Measurements from ENCODE around the gene CEP104. TPM values are rescaled to one million over a fixed set of nuclear protein-coding genes. Genes with fewer than 3 reads are reported as not detected.

CEP104 gene
- total and polyA plus RNA-seq, 9 of the 15 experiments (the other 6 are each of a cell fraction or from before 2014, with no cell fraction given) = 11.2 to 63.4 (median 42.6) TPM

DNA sequence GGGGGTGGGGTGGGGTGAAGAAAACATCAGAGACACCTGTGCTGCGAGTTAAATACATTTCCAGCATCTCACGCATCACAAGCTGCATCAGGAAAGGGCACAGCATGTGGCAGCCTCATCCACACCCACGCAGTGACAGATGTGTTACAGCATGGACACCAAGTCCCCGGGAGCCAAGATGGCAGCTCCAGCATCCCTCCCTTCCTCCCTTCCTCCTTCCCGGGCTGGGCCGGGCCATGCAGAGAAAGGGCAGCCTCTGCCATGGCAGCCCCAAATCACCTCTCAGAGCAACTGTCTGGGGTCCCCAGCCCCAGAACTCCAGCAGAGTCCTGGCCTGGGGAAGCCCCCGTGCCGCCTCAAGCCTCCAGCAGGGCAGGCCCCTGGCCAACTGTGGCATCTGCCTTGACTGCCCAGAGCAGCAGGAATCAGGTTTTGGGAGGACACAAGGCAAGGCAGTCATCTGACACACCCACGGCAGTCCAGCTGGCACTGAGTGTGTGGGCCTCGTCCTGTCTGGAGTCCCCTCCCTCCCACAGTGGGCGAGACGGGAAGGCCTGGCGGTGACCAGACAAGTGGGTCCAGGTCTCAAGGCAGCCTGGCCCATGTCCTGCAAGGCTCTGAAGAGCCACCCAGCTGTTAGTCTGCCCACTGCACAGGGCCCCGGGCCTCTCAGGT is 78.3 kb downstream of the CEP104 start (continued):
- TF ChIP-seq, protein P1, sequence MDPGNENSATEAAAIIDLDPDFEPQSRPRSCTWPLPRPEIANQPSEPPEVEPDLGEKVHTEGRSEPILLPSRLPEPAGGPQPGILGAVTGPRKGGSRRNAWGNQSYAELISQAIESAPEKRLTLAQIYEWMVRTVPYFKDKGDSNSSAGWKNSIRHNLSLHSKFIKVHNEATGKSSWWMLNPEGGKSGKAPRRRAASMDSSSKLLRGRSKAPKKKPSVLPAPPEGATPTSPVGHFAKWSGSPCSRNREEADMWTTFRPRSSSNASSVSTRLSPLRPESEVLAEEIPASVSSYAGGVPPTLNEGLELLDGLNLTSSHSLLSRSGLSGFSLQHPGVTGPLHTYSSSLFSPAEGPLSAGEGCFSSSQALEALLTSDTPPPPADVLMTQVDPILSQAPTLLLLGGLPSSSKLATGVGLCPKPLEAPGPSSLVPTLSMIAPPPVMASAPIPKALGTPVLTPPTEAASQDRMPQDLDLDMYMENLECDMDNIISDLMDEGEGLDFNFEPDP (CRISPR knock-in tag; IDR thresholded peaks at IDR 0.05) = peak; percentile 21; the same call in 1 of the 2 replicates
- TF ChIP-seq HNRNPUL1 (IDR thresholded peaks at IDR 0.05; ENCODE audit: low read length) = no peak
- no peak for TF ChIP-seq MBD2 (IDR thresholded peaks at IDR 0.05; ENCODE audit: borderline replicate concordance, low read depth)
- TF ChIP-seq FIP1L1 (IDR thresholded peaks at IDR 0.05; ENCODE audit: low read depth, low read length, poor library complexity, severe bottlenecking) = peak; percentile 26
- no peak for TF ChIP-seq RAD21 (CRISPR knock-in tag; conservative IDR thresholded peaks at IDR 0.05 in 1 of 2, IDR thresholded peaks at IDR 0.05 in 1 of 2)
- 0 out of 2 replicates have a peak, but pooled peaks have one; percentile 3 for TF ChIP-seq ZNF830 (CRISPR knock-in tag; IDR thresholded peaks at IDR 0.05)
- TF ChIP-seq MYNN (IDR thresholded peaks at IDR 0.05) = peak; percentile 18; the same call in 1 of the 2 replicates
- no peak for TF ChIP-seq MYNN (CRISPR knock-in tag; IDR thresholded peaks at IDR 0.05)
- TF ChIP-seq, protein P2, sequence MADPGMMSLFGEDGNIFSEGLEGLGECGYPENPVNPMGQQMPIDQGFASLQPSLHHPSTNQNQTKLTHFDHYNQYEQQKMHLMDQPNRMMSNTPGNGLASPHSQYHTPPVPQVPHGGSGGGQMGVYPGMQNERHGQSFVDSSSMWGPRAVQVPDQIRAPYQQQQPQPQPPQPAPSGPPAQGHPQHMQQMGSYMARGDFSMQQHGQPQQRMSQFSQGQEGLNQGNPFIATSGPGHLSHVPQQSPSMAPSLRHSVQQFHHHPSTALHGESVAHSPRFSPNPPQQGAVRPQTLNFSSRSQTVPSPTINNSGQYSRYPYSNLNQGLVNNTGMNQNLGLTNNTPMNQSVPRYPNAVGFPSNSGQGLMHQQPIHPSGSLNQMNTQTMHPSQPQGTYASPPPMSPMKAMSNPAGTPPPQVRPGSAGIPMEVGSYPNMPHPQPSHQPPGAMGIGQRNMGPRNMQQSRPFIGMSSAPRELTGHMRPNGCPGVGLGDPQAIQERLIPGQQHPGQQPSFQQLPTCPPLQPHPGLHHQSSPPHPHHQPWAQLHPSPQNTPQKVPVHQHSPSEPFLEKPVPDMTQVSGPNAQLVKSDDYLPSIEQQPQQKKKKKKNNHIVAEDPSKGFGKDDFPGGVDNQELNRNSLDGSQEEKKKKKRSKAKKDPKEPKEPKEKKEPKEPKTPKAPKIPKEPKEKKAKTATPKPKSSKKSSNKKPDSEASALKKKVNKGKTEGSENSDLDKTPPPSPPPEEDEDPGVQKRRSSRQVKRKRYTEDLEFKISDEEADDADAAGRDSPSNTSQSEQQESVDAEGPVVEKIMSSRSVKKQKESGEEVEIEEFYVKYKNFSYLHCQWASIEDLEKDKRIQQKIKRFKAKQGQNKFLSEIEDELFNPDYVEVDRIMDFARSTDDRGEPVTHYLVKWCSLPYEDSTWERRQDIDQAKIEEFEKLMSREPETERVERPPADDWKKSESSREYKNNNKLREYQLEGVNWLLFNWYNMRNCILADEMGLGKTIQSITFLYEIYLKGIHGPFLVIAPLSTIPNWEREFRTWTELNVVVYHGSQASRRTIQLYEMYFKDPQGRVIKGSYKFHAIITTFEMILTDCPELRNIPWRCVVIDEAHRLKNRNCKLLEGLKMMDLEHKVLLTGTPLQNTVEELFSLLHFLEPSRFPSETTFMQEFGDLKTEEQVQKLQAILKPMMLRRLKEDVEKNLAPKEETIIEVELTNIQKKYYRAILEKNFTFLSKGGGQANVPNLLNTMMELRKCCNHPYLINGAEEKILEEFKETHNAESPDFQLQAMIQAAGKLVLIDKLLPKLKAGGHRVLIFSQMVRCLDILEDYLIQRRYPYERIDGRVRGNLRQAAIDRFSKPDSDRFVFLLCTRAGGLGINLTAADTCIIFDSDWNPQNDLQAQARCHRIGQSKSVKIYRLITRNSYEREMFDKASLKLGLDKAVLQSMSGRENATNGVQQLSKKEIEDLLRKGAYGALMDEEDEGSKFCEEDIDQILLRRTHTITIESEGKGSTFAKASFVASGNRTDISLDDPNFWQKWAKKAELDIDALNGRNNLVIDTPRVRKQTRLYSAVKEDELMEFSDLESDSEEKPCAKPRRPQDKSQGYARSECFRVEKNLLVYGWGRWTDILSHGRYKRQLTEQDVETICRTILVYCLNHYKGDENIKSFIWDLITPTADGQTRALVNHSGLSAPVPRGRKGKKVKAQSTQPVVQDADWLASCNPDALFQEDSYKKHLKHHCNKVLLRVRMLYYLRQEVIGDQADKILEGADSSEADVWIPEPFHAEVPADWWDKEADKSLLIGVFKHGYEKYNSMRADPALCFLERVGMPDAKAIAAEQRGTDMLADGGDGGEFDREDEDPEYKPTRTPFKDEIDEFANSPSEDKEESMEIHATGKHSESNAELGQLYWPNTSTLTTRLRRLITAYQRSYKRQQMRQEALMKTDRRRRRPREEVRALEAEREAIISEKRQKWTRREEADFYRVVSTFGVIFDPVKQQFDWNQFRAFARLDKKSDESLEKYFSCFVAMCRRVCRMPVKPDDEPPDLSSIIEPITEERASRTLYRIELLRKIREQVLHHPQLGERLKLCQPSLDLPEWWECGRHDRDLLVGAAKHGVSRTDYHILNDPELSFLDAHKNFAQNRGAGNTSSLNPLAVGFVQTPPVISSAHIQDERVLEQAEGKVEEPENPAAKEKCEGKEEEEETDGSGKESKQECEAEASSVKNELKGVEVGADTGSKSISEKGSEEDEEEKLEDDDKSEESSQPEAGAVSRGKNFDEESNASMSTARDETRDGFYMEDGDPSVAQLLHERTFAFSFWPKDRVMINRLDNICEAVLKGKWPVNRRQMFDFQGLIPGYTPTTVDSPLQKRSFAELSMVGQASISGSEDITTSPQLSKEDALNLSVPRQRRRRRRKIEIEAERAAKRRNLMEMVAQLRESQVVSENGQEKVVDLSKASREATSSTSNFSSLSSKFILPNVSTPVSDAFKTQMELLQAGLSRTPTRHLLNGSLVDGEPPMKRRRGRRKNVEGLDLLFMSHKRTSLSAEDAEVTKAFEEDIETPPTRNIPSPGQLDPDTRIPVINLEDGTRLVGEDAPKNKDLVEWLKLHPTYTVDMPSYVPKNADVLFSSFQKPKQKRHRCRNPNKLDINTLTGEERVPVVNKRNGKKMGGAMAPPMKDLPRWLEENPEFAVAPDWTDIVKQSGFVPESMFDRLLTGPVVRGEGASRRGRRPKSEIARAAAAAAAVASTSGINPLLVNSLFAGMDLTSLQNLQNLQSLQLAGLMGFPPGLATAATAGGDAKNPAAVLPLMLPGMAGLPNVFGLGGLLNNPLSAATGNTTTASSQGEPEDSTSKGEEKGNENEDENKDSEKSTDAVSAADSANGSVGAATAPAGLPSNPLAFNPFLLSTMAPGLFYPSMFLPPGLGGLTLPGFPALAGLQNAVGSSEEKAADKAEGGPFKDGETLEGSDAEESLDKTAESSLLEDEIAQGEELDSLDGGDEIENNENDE (IDR thresholded peaks at IDR 0.05; ENCODE audit: low read depth, low read length) = peak; percentile 18
- TF ChIP-seq HDAC6 (IDR thresholded peaks at IDR 0.05; ENCODE audit: low read depth, low read length) = peak; percentile 53; the same call in 1 of the 2 replicates
- TF ChIP-seq POLR2B (IDR thresholded peaks at IDR 0.05; ENCODE audit: low read depth, partially characterized antibody) = peak; percentile 16
- 0 out of 2 replicates have a peak, but pooled peaks have one; percentile 28 for TF ChIP-seq ZBTB17 (CRISPR knock-in tag; IDR thresholded peaks at IDR 0.05)
- no peak for TF ChIP-seq ETS2 (tag; IDR thresholded peaks at IDR 0.05; ENCODE audit: borderline replicate concordance, poor library complexity, severe bottlenecking)
